22Rv1 (cell line): ENCODE measurements around the gene PDE2A.

Source experiments
- ZFX ChIP-seq: fragments of 450-650 bp; IDR thresholded peaks from 2 replicates; pipeline ENCODE4 v1.6.1; 2017; ENCODE audit warnings: antibody characterized with exemption, borderline replicate concordance
- TF ChIP-seq, protein P1 (sequence below): fragments of 450-650 bp; IDR thresholded peaks from 2 replicates; pipeline ENCODE4 v1.5.1; 2017; ENCODE audit warnings: mild to moderate bottlenecking

DNA sequence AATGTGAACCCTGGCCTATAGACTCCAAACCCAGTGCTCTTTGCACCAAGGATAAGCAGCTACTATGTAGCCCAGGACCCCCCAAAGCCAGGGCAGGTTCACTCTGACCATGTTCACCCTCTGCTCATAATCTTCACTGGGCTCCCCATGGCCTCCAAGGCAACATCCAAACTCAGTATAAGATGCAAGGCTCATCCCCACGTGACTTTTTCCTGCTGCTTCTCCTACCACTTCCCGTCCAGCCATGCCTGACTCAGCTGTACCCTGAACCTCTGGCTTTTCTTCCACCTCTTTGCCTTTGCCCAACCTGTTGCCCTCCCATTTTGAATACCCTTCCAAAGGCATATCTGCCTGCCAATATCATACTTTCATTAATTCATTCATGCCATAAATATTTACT lies 27.8 kb downstream of the PDE2A start:
- TF ChIP-seq, protein P1, sequence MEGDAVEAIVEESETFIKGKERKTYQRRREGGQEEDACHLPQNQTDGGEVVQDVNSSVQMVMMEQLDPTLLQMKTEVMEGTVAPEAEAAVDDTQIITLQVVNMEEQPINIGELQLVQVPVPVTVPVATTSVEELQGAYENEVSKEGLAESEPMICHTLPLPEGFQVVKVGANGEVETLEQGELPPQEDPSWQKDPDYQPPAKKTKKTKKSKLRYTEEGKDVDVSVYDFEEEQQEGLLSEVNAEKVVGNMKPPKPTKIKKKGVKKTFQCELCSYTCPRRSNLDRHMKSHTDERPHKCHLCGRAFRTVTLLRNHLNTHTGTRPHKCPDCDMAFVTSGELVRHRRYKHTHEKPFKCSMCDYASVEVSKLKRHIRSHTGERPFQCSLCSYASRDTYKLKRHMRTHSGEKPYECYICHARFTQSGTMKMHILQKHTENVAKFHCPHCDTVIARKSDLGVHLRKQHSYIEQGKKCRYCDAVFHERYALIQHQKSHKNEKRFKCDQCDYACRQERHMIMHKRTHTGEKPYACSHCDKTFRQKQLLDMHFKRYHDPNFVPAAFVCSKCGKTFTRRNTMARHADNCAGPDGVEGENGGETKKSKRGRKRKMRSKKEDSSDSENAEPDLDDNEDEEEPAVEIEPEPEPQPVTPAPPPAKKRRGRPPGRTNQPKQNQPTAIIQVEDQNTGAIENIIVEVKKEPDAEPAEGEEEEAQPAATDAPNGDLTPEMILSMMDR: no peak
- no peak for TF ChIP-seq ZFX
